ENCODE results near the gene AP2B1.

GRCh38 chr17:35750526-35751395, 163.6 kb downstream of the AP2B1 start:
- TF ChIP-seq CTCF (IDR thresholded peaks at IDR 0.05 in 2 of 3, conservative IDR thresholded peaks at IDR 0.05 in 1 of 3; ENCODE audit: borderline replicate concordance in 1 of 3, insufficient read depth in 1 of 3, low read depth in 2 of 3, low read length in 2 of 3) = no peak
- TF ChIP-seq EZH2 (IDR thresholded peaks at IDR 0.05) = no peak
- TF ChIP-seq MAX (IDR thresholded peaks at IDR 0.05) = no peak
- no peak for TF ChIP-seq TCF7L2 (IDR thresholded peaks at IDR 0.05; ENCODE audit: borderline replicate concordance, extremely low read depth, insufficient read depth, insufficient read length)
- TF ChIP-seq ELF1 (IDR thresholded peaks at IDR 0.05; ENCODE audit: borderline replicate concordance, low read depth) = no peak
- no peak for TF ChIP-seq ZNF274 (IDR thresholded peaks at IDR 0.05; ENCODE audit: low read depth, low read length)
- no peak for TF ChIP-seq POLR2AphosphoS5 (IDR thresholded peaks at IDR 0.05; ENCODE audit: low read depth, low read length)
